HCT116 (cell line): ENCODE data around the gene C5AR2. TPM values are rescaled to one million over a fixed set of nuclear protein-coding genes. Genes with fewer than 3 reads are reported as not detected.

ENCODE experiments used
- ATAC-seq: fragments of 200-7000 bp; cut with Tn5 transposase; 2 replicates; pipeline ENCODE4 v1.9.1; 2020; ENCODE audit warnings: mild to moderate bottlenecking, moderate library complexity
- BruUV-seq: library from RNA; stranded (reverse); fragments of 400-500 nt; replicated peaks from 2 replicates; lab custom pipeline; 2021; lab: Mats Ljungman, UMichigan
- CTCF ChIA-PET: fragments of 300-600 bp; sonication (Branson Sonifier 250); formaldehyde crosslinking; loops from one replicate; lab custom pipeline; 2021; ENCODE audit warnings: antibody characterized with exemption; lab: Charles Lee
- POLR2A ChIA-PET: fragments of 300-600, 350-600 bp; sonication (Branson Sonifier 250); formaldehyde crosslinking; loops from one replicate; lab custom pipeline; 2021; ENCODE audit warnings: antibody characterized with exemption; lab: Charles Lee
- RAD21 ChIA-PET, 2 experiments: fragments of 300-600 bp; sonication (Branson Sonifier 250); formaldehyde crosslinking; loops; one replicate each; lab custom pipeline; 2023; ENCODE audit warnings: low total read pairs in 2 of 2; ENCODE audit not compliant: uncharacterized antibody in 2 of 2, unreplicated experiment in 2 of 2, low non-redundant PET in 1 of 2; lab: Charles Lee
- DNase-seq: peaks from one replicate; pipeline ENCODE4 v3.0.0-alpha.2; 2010; ENCODE audit warnings: low read depth, low spot score
- H2AFZ ChIP-seq: fragments of 200-600 bp; shearing (Covaris generic), sonication (generic); 2 replicates; pipeline ENCODE4 v1.6.1; 2017; ENCODE audit warnings: low read depth, mixed run types, mixed read lengths, antibody characterized with exemption, low read length; ENCODE audit not compliant: poor library complexity, severe bottlenecking
- H3K27ac ChIP-seq: 2 replicates; pipeline ENCODE4 v1.5.1; 2012; ENCODE audit warnings: low read depth, low read length
- H3K27me3 ChIP-seq: fragments of 200-600 bp; sonication (generic); 2 replicates; pipeline ENCODE4 v1.6.1; 2016; ENCODE audit warnings: mixed run types, low read length, mixed read lengths; ENCODE audit not compliant: insufficient read depth
- H3K36me3 ChIP-seq, 2 experiments: fragments of 200-500 bp in 1 of 2; fragments of 200-600 bp in 1 of 2; sonication (Bioruptor generic) in 1 of 2; sonication (generic) in 1 of 2; 2 replicates each; pipeline versions ENCODE4 v1.5.1 to v1.6.1; 2014 to 2016; ENCODE audit warnings: low read length in 2 of 2, inconsistent platforms in 1 of 2, mixed read lengths in 1 of 2, mixed run types in 1 of 2; ENCODE audit not compliant: insufficient read depth in 2 of 2, control insufficient read depth in 1 of 2
- H3K4me1 ChIP-seq, 2 experiments: fragments of 200-600 bp in 1 of 2; sonication (generic) in 1 of 2; 2 replicates each; pipeline versions ENCODE4 v1.5.1 to v1.6.1; 2012 to 2017; ENCODE audit warnings: low read length in 2 of 2, inconsistent platforms in 1 of 2, mild to moderate bottlenecking in 1 of 2, mixed read lengths in 1 of 2, mixed run types in 1 of 2, moderate library complexity in 1 of 2; ENCODE audit not compliant: insufficient read depth in 2 of 2, control insufficient read depth in 1 of 2
- H3K4me2 ChIP-seq: fragments of 200-600 bp; sonication (generic); 2 replicates; pipeline ENCODE4 v1.6.1; 2017; ENCODE audit warnings: mixed run types, low read length, mixed read lengths
- H3K4me3 ChIP-seq, 2 experiments: fragments of 200-600 bp in 1 of 2; sonication (generic) in 1 of 2; replicated peaks in 1 of 2; 2 replicates each; pipeline ENCODE4 v1.5.1; 2011 to 2016; ENCODE audit warnings: low read length in 2 of 2, control low read depth in 1 of 2, low read depth in 1 of 2, mild to moderate bottlenecking in 1 of 2, mixed read lengths in 1 of 2, mixed run types in 1 of 2
- H3K79me2 ChIP-seq: fragments of 200-600 bp; sonication (generic); 2 replicates; pipeline ENCODE4 v1.6.1; 2017; ENCODE audit warnings: mild to moderate bottlenecking, mixed run types, low read length, moderate library complexity, mixed read lengths; ENCODE audit not compliant: insufficient read depth
- H3K9ac ChIP-seq: fragments of 200-600 bp; sonication (generic); 2 replicates; pipeline ENCODE4 v1.6.1; 2016; ENCODE audit warnings: low read length, mixed read lengths
- H3K9me2 ChIP-seq: fragments of 200-600 bp; sonication (generic), shearing (Covaris generic); 2 replicates; pipeline ENCODE4 v1.6.1; 2017; ENCODE audit warnings: mixed run types, mild to moderate bottlenecking, moderate library complexity; ENCODE audit not compliant: insufficient read depth
- H3K9me3 ChIP-seq, 2 experiments: fragments of 200-500 bp in 1 of 2; fragments of 200-600 bp in 1 of 2; sonication (Bioruptor generic) in 1 of 2; sonication (generic) in 1 of 2; 2 replicates each; pipeline ENCODE4 v1.6.1; 2014 to 2017; ENCODE audit warnings: low read length in 2 of 2, mixed read lengths in 2 of 2, inconsistent platforms in 1 of 2, low read depth in 1 of 2, mild to moderate bottlenecking in 1 of 2, mixed run types in 1 of 2, moderate library complexity in 1 of 2; ENCODE audit not compliant: control insufficient read depth in 1 of 2, insufficient read depth in 1 of 2
- H4K20me1 ChIP-seq: fragments of 200-600 bp; sonication (generic), shearing (Covaris generic); 2 replicates; pipeline ENCODE4 v1.6.1; 2017; ENCODE audit warnings: mixed run types, mild to moderate bottlenecking, moderate library complexity; ENCODE audit not compliant: insufficient read depth
- ATF3 ChIP-seq: IDR thresholded peaks from 2 replicates; pipeline ENCODE4 v1.6.1; 2012
- CBX3 ChIP-seq: IDR thresholded peaks from 2 replicates; pipeline ENCODE4 v1.6.1; 2012; ENCODE audit warnings: low read depth
- CEBPB ChIP-seq: IDR thresholded peaks from 2 replicates; pipeline ENCODE4 v1.6.1; 2012; ENCODE audit warnings: low read depth
- ELF1 ChIP-seq: IDR thresholded peaks from 2 replicates; pipeline ENCODE4 v1.6.1; 2012; ENCODE audit warnings: low read depth, borderline replicate concordance
- EZH2 ChIP-seq: fragments of 200-600 bp; sonication (generic); IDR thresholded peaks from 2 replicates; pipeline ENCODE4 v1.6.1; 2017; ENCODE audit warnings: antibody characterized with exemption, mixed run types
- EZH2phosphoT487 ChIP-seq: fragments of 200-600 bp; IDR thresholded peaks from 2 replicates; pipeline ENCODE4 v1.6.1; 2018; ENCODE audit warnings: antibody characterized with exemption, borderline replicate concordance
- POLR2A ChIP-seq: IDR thresholded peaks from 2 replicates; pipeline ENCODE4 v1.7.0; 2011; ENCODE audit warnings: borderline replicate concordance; ENCODE audit not compliant: insufficient read depth, insufficient read length; ENCODE audit errors: extremely low read depth
- POLR2AphosphoS5 ChIP-seq: IDR thresholded peaks from 2 replicates; pipeline ENCODE4 v1.6.1; 2011; ENCODE audit warnings: mild to moderate bottlenecking, low read depth, low read length, moderate library complexity
- RAD21 ChIP-seq: IDR thresholded peaks from 2 replicates; pipeline ENCODE4 v1.6.1; 2012; ENCODE audit warnings: low read depth, mild to moderate bottlenecking
- REST ChIP-seq: IDR thresholded peaks from 2 replicates; pipeline ENCODE4 v1.6.1; 2012; ENCODE audit warnings: low read depth
- SIN3A ChIP-seq: IDR thresholded peaks from 2 replicates; pipeline ENCODE4 v1.6.1; 2012; ENCODE audit warnings: low read depth
- SP1 ChIP-seq: IDR thresholded peaks from 2 replicates; pipeline ENCODE4 v1.6.1; 2012; ENCODE audit warnings: low read depth
- SRF ChIP-seq: IDR thresholded peaks from 2 replicates; pipeline ENCODE4 v1.6.1; 2012; ENCODE audit warnings: low read depth
- TCF7L2 ChIP-seq: IDR thresholded peaks from 2 replicates; pipeline ENCODE4 v1.7.0; 2011; ENCODE audit warnings: borderline replicate concordance, inconsistent platforms; ENCODE audit not compliant: insufficient read depth, insufficient read length; ENCODE audit errors: extremely low read depth
- YY1 ChIP-seq: IDR thresholded peaks from 2 replicates; pipeline ENCODE4 v1.6.1; 2011; ENCODE audit warnings: low read length, low read depth, moderate library complexity, mild to moderate bottlenecking; ENCODE audit not compliant: insufficient replicate concordance; ENCODE audit errors: extremely low read depth
- ZBTB33 ChIP-seq: IDR thresholded peaks from 2 replicates; pipeline ENCODE4 v1.6.1; 2011; ENCODE audit warnings: mild to moderate bottlenecking, low read length, moderate library complexity; ENCODE audit not compliant: insufficient replicate concordance; ENCODE audit errors: extremely low read depth
- ZNF274 ChIP-seq: fragments of 200-500 bp; sonication (Bioruptor generic); IDR thresholded peaks from 2 replicates; pipeline ENCODE4 v1.6.1; 2014; ENCODE audit warnings: mild to moderate bottlenecking, low read depth, low read length, inconsistent platforms
- intact Hi-C: fragments of 100-400 bp; cut with micrococcal nuclease; formaldehyde crosslinking; loops from 2 replicates; pipeline ENCODE4 v1.10.0; 2022
- total RNA-seq: library from RNA; stranded (reverse); gene quantifications from one replicate; pipeline ENCODE4 v1.2.1, GENCODE V29; 2021; ENCODE audit not compliant: unreplicated experiment
- TF ChIP-seq, protein P1 (sequence below): IDR thresholded peaks from 2 replicates; pipeline ENCODE4 v1.6.1; 2012

The C5AR2 gene
- total RNA-seq, 1 experiment from 2014 or later, result 0.12 TPM

- Histone ChIP-seq H3K36me3 (no peaks in the 10 kb centered on the region), H4K20me1 (no peaks in the 10 kb centered on the region)
- BruUV-seq, result no TSS peak
- CTCF ChIA-PET, result interaction anchor here (0.7 to 4.0 kb wide), 2 partner anchors 10 to 33 kb away, joined by 3 to 21 read pairs; partner anchors contain the start of gene DHX34
- ATAC-seq, result no peak
- RAD21 ChIA-PET, result no interaction called here
- TF ChIP-seq SIN3A (no peak), YY1 (no peak), REST (no peak), CEBPB (no peak), ELF1 (no peak), ZNF274 (no peak), POLR2A (no peak), EZH2 (no peak), SRF (no peak), SP1 (no peak), EZH2phosphoT487 (no peak), RAD21 (no peak), TCF7L2 (no peak), POLR2AphosphoS5 (no peak), ZBTB33 (no peak), ATF3 (no peak), CBX3 (no peak)
- TF ChIP-seq, protein P1, sequence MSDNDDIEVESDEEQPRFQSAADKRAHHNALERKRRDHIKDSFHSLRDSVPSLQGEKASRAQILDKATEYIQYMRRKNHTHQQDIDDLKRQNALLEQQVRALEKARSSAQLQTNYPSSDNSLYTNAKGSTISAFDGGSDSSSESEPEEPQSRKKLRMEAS, result no peak
- TF ChIP-seq, all 23 proteins: peak for 0
- POLR2A ChIA-PET, result no interaction called here
- Histone ChIP-seq H2AFZ (no peak overlapping the region), H3K27ac (no peak overlapping the region), H3K4me3 (no peak overlapping the region), H3K27me3 (no peaks in the 10 kb centered on the region), H3K9me2 (no peaks in the 10 kb centered on the region), H3K4me2 (no peak overlapping the region), H3K9ac (no peak overlapping the region), H3K79me2 (no peaks in the 10 kb centered on the region), H3K9me3 (no peaks in the 10 kb centered on the region; a peak in 1 of 4 replicates), H3K4me1 (peaks cover 4 to 9% of the 10 kb centered on the region in 2 experiments)
- no peak for DNase-seq
- intact Hi-C loops, result no loop called here
Measured at GRCh38 chr19:47339196-47339880, 7.4 kb downstream of the C5AR2 start.
